HEK293 (cell line): ENCODE measurements around the gene BCAR1.

ENCODE experiments used
- ZNF26 ChIP-seq: fragments of 450-650 bp; formaldehyde crosslinking; IDR thresholded peaks from 2 replicates; pipeline ENCODE4 v1.5.1; 2016; ENCODE audit warnings: missing biosample characterization, missing genetic modification characterization
- TF ChIP-seq, protein P1 (sequence below): fragments of 450-650 bp; formaldehyde crosslinking; IDR thresholded peaks from 2 replicates; pipeline ENCODE4 v1.5.1; 2016; ENCODE audit warnings: missing biosample characterization, missing genetic modification characterization

DNA sequence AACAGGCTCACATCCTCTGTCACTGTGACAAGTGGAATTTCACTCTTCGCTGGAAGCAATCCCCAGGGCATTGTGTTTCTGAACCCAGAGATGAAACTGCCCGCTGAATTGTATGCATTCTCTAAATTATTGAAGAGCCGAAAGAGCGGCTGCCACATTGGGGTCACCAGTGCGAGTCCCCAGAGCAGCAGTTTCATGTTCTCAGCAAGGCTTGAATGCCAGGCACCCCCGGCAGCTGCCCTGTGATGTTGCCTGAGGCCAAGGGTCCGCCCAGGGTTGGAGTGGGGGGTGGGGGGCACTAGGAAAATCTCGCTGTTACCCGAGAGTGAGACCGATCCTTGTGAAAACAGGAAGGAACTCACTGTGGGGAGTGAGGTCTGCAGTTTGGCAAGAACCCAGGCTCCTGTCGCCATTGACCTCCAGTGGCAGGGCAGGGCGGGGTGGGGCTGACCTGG, 20.7 kb upstream of the BCAR1 start:
- TF ChIP-seq, protein P1, sequence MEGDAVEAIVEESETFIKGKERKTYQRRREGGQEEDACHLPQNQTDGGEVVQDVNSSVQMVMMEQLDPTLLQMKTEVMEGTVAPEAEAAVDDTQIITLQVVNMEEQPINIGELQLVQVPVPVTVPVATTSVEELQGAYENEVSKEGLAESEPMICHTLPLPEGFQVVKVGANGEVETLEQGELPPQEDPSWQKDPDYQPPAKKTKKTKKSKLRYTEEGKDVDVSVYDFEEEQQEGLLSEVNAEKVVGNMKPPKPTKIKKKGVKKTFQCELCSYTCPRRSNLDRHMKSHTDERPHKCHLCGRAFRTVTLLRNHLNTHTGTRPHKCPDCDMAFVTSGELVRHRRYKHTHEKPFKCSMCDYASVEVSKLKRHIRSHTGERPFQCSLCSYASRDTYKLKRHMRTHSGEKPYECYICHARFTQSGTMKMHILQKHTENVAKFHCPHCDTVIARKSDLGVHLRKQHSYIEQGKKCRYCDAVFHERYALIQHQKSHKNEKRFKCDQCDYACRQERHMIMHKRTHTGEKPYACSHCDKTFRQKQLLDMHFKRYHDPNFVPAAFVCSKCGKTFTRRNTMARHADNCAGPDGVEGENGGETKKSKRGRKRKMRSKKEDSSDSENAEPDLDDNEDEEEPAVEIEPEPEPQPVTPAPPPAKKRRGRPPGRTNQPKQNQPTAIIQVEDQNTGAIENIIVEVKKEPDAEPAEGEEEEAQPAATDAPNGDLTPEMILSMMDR (tag by site-specific recombination) = no peak
- TF ChIP-seq ZNF26 (tag by site-specific recombination) = no peak
